Measurements from ENCODE around the gene PLAGL2. TPM values are rescaled to one million over a fixed set of nuclear protein-coding genes. Genes with fewer than 3 reads are reported as not detected.

The PLAGL2 gene
- total RNA-seq, 2 experiments from 2014 or later: 89.1 to 98.2 TPM

DNA sequence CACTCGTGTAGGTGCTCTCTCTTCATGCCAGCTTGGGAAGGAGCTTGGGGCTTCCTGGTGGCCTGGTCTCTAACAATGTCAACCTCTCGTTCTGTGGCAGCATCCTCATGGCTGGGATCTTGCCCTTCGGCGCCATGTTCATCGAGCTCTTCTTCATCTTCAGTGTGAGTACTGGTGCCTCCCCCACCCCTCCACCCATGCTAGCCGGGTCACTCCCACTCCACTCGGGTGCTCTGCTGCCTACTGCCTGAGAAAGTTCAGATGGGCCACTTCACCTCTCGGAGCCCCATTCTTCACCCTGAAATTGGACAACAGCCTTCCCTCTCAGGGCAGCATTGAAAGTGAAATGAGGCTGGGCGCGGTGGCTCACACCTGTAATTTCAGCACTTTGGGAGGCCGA lies 49.2 kb downstream of the PLAGL2 start:
- no peak for ATAC-seq

DNA sequence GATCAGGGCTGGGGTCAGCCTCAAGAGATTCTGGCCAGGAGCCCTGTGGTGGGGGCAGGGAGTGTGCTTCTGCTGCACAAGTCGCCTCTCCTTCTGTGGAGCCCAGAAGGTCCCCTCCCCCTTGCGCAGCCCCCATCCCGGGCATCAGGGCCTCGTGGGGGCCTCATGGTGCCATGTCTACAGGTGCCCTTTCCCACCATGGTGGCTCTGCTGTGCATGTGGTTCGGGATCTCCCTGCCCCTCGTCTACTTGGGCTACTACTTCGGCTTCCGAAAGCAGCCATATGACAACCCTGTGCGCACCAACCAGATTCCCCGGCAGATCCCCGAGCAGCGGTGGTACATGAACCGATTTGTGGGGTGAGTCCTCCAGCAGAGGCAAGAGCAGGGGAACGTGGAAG lies 49.9 kb downstream of the PLAGL2 start:
- ChIA-PET CTCF (no interaction called here), POLR2A (no interaction called here)
- Mint-ChIP-seq H3K4me3 (no peak overlapping the region), H3K27me3 (no peaks in the 10 kb centered on the region), H3K27ac (no peak overlapping the region), H3K4me1 (peaks cover 6% of the 10 kb centered on the region), H3K36me3 (ENCODE audit: low read depth) (peaks cover 52% of the 10 kb centered on the region), H3K9me3 (ENCODE audit: low read depth) (no peaks in the 10 kb centered on the region)
- intact Hi-C loops (cut with DNase I, micrococcal nuclease): loop anchor here in 1 of 2 experiments (10.0 kb wide), 1 partner anchor 497 kb away; no protein-coding TSS in a partner anchor
- ATAC-seq (no peak), DNase-seq (no peak)

More for the DNA sequence above, 49.2 kb downstream of the PLAGL2 start:
- H3K4me1 Mint-ChIP-seq: peaks cover 6% of the 10 kb centered on the region
- intact Hi-C loops (cut with DNase I, micrococcal nuclease): loop anchor here in 1 of 2 experiments (10.0 kb wide), 1 partner anchor 496 kb away; no protein-coding TSS in a partner anchor
- peaks cover 48% of the 10 kb centered on the region for H3K36me3 Mint-ChIP-seq (ENCODE audit: low read depth)
- POLR2A ChIA-PET: interaction anchor here (0.6 kb wide), 1 partner anchor 25 kb away, joined by 4 read pairs; no protein-coding TSS in a partner anchor
- H3K4me3 Mint-ChIP-seq: no peak overlapping the region
- CTCF ChIA-PET: interaction anchor here (0.5 to 0.7 kb wide), 3 partner anchors 133 to 431 kb away, joined by 3 to 4 read pairs (median 3); no protein-coding TSS in a partner anchor
- H3K9me3 Mint-ChIP-seq (ENCODE audit: low read depth): no peaks in the 10 kb centered on the region
- no peak overlapping the region for H3K27ac Mint-ChIP-seq
- no peak for DNase-seq
- no peaks in the 10 kb centered on the region for H3K27me3 Mint-ChIP-seq

DNA sequence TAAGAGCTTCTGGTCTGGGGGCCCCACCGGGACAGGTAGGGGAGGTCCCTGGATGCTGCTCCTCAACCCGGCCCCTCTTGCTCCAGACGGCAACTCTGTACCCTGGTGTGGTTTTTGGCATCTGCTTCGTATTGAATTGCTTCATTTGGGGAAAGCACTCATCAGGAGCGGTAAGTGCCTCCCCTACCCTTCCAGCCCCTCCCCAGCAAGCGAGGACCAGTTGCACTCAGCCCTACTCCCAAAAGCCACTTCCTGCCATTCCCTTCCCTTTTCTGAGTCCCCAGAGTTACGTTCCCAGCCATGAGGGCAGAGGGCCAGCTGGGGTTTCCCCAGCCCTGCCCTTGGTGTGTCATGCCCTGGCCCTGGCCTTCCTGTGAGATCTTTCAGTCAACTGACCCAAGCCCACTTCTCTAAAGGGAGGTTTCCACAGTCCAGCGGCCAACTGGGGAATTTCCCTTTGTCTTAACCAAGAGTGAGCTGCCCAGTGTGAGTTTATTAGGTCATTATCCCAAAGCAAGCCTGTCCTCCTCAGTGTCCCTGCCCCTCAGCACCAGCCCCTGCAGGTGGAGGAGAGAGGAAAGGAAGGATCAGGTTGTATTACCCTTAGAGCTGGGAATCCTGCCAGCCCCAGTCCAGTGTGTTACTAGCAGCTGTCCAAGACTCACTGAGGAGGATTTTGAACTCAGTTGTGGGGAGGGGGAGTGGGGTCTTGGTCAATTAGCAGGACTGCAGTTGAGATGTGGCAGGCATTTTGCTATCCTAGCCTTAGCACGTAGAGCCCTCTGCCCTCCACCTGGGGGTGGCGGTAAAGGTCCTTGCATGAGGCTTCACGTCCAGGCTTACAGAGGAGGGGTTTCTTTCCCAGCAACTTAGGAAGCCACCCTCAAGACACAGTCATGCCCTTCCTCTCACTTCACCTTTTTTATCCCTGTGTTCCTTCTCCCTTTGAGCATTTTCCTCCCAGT lies 52.2 kb downstream of the PLAGL2 start:
- H3K4me3 Mint-ChIP-seq: no peak overlapping the region
- H3K27ac Mint-ChIP-seq: peak overlapping the region; percentile 55
- H3K36me3 Mint-ChIP-seq (ENCODE audit: low read depth): peaks cover 51% of the 10 kb centered on the region
- intact Hi-C loops (cut with DNase I, micrococcal nuclease): loop anchor here in 1 of 2 experiments (10.0 kb wide), 1 partner anchor 500 kb away; no protein-coding TSS in a partner anchor
- peak; percentile 49 for ATAC-seq
- ChIA-PET POLR2A (no interaction called here), CTCF (interaction anchor here (0.6 to 1.3 kb wide), 5 partner anchors 16 to 576 kb away, joined by 3 read pairs; no protein-coding TSS in a partner anchor)
- no peaks in the 10 kb centered on the region for H3K27me3 Mint-ChIP-seq
- peaks cover 6% of the 10 kb centered on the region for H3K4me1 Mint-ChIP-seq
- H3K9me3 Mint-ChIP-seq (ENCODE audit: low read depth): no peaks in the 10 kb centered on the region
- peak; percentile 61 for DNase-seq

DNA sequence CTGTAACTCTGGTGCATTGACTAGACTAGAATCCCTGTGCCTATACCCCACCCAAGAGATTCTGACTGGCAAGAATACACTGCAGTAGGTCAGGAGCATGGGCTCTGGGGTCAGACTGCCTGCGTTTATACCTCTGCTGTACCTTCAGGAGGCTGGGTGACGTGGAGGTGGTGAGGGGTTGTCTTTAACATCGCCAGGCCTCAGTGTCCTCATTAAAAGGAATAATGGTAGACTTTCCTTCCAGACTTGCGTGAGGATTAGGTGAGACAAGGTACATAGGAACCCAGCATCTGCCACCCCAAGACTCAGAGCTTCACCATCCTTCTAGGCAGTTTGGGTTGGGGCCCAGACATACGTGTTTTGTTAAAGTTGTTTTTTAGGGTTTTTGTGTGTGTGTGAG lies 53.8 kb downstream of the PLAGL2 start:
- no peak overlapping the region for H3K27ac Mint-ChIP-seq
- no peak for DNase-seq
- no peaks in the 10 kb centered on the region for H3K9me3 Mint-ChIP-seq (ENCODE audit: low read depth)
- POLR2A ChIA-PET: interaction anchor here (0.6 kb wide), 1 partner anchor 14 kb away, joined by 4 read pairs; no protein-coding TSS in a partner anchor
- no peaks in the 10 kb centered on the region for H3K27me3 Mint-ChIP-seq
- ATAC-seq: no peak
- intact Hi-C loops (cut with DNase I, micrococcal nuclease): loop anchor here in 1 of 2 experiments (10.0 kb wide), 1 partner anchor 501 kb away; no protein-coding TSS in a partner anchor
- H3K36me3 Mint-ChIP-seq (ENCODE audit: low read depth): peaks cover 52% of the 10 kb centered on the region
- H3K4me3 Mint-ChIP-seq: no peak overlapping the region
- peaks cover 2% of the 10 kb centered on the region for H3K4me1 Mint-ChIP-seq
- CTCF ChIA-PET: interaction anchor here (0.6 kb wide), 1 partner anchor 363 kb away, joined by 3 read pairs; no protein-coding TSS in a partner anchor

DNA sequence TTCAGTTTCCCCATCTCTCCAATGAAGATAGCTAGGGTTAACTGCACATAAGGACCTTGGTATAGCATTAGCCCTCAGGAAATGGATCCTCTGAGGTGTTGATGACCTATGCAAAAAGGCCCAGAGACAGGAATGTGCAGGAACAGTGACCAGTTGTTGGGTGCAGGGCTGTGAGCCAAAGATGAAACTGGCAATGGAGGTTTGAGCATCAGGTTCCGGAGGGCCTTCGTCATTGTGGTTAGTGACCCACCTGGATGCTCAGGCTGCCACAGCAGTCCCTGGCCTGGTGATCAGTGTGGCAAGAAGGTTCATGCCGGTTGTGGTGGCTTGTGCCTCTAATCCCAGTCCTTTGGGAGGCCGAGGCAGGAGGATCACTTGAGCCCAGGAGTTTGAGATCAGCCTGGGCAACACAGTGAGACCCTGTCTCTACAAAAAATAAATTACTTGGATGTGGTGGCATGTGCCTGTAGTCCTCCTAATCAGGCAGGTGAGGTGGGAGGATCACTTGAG lies 54.3 kb downstream of the PLAGL2 start:
- no peak overlapping the region for H3K27ac Mint-ChIP-seq
- no peaks in the 10 kb centered on the region for H3K9me3 Mint-ChIP-seq (ENCODE audit: low read depth)
- intact Hi-C loops (cut with DNase I, micrococcal nuclease): loop anchor here in 1 of 2 experiments (10.0 kb wide), 1 partner anchor 502 kb away; no protein-coding TSS in a partner anchor
- DNase-seq: no peak
- ATAC-seq: no peak
- POLR2A ChIA-PET: no interaction called here
- H3K27me3 Mint-ChIP-seq: no peaks in the 10 kb centered on the region
- CTCF ChIA-PET: no interaction called here
- no peak overlapping the region for H3K4me3 Mint-ChIP-seq
- H3K36me3 Mint-ChIP-seq (ENCODE audit: low read depth): peaks cover 50% of the 10 kb centered on the region
- H3K4me1 Mint-ChIP-seq: no peaks in the 10 kb centered on the region

DNA sequence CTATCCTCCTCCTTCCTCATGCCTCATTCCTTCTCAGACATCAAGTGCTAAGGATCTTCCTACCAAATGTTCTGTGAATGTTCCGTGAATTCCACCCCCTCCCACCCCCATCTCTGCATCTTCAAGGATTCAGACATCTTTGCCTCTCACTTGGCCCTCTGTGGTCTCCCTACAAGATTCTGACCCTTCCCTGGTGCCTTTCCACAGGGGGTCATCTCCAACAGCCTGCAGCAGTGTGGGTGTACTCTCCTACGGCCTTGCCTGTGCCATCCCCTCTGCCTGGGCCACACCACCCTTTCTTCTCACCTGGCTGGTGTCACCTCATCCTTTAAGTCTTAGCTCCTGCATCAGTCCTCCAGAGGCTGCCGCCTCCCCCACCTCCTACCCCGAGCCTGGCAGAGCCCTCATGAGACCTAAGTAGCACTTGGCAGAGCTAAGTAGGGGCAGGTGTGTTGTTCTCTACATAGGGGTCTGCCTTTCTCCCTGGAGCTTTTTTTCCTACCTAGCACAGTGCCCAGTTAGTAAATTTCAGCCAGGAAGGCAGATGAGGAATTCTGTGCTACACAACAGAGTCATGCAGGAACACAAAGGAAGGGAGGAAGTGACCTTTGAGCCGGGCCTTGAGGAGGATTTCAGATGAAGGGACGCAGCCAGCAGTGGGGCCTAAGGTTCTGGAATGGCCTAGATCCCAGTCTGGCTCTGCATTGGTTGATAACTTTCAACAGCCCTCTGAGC lies 55.0 kb downstream of the PLAGL2 start:
- ChIA-PET POLR2A (no interaction called here), CTCF (interaction anchor here (0.6 kb wide), 1 partner anchor 1828 kb away, joined by 3 read pairs; no protein-coding TSS in a partner anchor)
- ATAC-seq (no peak), DNase-seq (no peak)
- Mint-ChIP-seq H3K9me3 (ENCODE audit: low read depth) (no peaks in the 10 kb centered on the region), H3K27me3 (no peaks in the 10 kb centered on the region), H3K36me3 (ENCODE audit: low read depth) (peaks cover 45% of the 10 kb centered on the region), H3K27ac (no peak overlapping the region), H3K4me3 (no peak overlapping the region), H3K4me1 (no peaks in the 10 kb centered on the region)
- intact Hi-C loops (cut with DNase I, micrococcal nuclease): loop anchor here in 1 of 2 experiments (10.0 kb wide), 1 partner anchor 502 kb away; no protein-coding TSS in a partner anchor

DNA sequence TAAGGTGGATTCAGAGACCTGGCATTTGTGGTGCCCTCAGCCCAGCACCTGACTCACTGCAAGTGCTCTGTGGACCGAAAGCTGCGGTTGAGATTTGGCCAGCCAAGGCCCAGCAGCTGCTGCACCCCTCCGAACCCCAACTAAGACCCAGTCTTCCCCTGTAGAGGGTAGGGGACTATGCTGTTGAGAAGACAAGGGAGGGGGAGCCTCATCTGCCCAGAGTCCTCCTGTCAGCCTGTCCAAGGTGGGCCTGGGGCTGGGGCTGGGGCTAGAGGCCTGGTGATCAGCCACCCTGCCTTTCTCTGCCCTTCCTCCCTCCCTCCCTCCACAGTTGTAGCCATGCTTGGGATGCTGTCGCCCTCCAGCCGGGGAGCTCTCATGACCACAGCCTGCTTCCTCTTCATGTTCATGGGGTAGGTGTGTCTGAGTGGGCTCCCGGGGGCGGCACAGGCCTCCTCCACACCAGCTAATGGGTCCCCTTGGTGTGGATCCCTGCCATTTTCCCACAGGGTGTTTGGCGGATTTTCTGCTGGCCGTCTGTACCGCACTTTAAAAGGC lies 57.2 kb downstream of the PLAGL2 start:
- Mint-ChIP-seq H3K27ac (no peak overlapping the region), H3K4me1 (no peaks in the 10 kb centered on the region), H3K36me3 (ENCODE audit: low read depth) (peaks cover 47% of the 10 kb centered on the region), H3K4me3 (no peak overlapping the region), H3K27me3 (no peaks in the 10 kb centered on the region), H3K9me3 (ENCODE audit: low read depth) (no peaks in the 10 kb centered on the region)
- POLR2A ChIA-PET: no interaction called here
- intact Hi-C loops (cut with DNase I, micrococcal nuclease): loop anchor here in 1 of 2 experiments (10.0 kb wide), 1 partner anchor 504 kb away; no protein-coding TSS in a partner anchor
- DNase-seq (no peak), ATAC-seq (no peak)
- CTCF ChIA-PET: no interaction called here

DNA sequence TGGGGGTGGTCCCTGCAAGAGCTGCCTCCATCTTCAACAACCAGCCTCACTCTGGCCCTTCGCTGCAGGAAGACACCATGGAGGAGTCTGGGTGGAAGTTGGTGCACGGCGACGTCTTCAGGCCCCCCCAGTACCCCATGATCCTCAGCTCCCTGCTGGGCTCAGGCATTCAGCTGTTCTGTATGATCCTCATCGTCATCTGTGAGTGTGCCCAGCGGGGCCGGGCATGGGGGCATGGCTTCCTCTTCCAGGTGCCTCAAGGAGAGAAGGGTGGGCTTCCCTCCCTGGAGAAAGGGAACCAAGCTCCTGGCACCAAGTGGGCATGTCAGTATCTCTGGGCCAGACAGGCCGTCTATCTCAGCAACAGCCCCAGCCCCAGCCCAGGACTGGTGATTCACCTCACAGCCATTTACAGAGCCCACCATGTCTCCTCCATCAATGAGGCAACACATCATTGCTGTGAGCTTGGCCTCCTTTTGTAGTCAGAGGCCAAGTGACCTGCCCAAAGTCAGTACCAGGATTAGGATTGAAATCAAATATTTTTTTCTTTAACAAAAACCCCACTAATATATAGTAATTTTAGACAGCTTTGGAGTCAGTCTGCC lies 57.9 kb downstream of the PLAGL2 start:
- Mint-ChIP-seq H3K4me3 (no peak overlapping the region), H3K36me3 (ENCODE audit: low read depth) (peaks cover 50% of the 10 kb centered on the region), H3K27me3 (no peaks in the 10 kb centered on the region), H3K4me1 (no peaks in the 10 kb centered on the region), H3K27ac (no peak overlapping the region), H3K9me3 (ENCODE audit: low read depth) (no peaks in the 10 kb centered on the region)
- ATAC-seq (no peak), DNase-seq (no peak)
- intact Hi-C loops (cut with DNase I, micrococcal nuclease): loop anchor here in 1 of 2 experiments (10.0 kb wide), 1 partner anchor 505 kb away; no protein-coding TSS in a partner anchor
- ChIA-PET CTCF (no interaction called here), POLR2A (interaction anchor here (0.7 kb wide), 1 partner anchor 897 kb away, joined by 4 read pairs; no protein-coding TSS in a partner anchor)

DNA sequence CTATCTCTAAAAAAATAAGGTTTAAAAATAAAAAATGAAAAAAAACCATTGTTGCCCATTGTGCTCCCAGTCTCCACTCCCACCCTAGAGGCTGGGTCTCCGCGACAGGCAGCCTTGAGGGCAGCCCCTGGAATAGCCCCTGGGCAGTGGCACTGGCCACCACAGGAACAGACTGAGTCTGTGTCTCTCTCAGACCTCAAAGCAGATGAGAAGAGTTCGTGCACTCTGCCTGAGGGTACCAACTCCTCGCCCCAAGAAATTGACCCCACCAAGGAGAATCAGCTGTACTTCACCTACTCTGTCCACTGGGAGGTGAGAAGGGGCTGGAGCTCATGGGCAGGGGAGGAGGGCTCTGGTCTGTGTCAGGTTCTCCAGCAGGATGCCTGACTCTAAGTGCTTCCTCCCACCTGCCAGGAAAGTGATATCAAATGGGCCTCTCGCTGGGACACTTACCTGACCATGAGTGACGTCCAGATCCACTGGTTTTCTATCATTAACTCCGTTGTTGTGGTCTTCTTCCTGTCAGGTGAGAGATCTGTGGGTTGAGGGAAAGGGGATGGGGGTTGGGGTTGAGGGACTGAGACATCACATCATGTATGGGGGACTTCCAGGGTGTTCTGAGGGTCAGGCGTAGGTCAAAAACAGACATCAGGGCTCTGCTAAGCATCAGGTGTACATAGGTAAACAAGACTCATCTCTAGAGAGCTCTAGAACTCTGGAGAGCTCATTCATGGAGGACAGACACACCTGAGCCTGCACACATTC lies 62.5 kb downstream of the PLAGL2 start:
- no peaks in the 10 kb centered on the region for H3K9me3 Mint-ChIP-seq (ENCODE audit: low read depth)
- ChIA-PET POLR2A (no interaction called here), CTCF (no interaction called here)
- no peak overlapping the region for H3K4me3 Mint-ChIP-seq
- no peak for DNase-seq
- H3K27ac Mint-ChIP-seq: peak overlapping the region; percentile 17
- no peak for ATAC-seq
- intact Hi-C loops (cut with DNase I, micrococcal nuclease): no loop called here
- H3K4me1 Mint-ChIP-seq: no peaks in the 10 kb centered on the region
- H3K36me3 Mint-ChIP-seq (ENCODE audit: low read depth): peaks cover 59% of the 10 kb centered on the region
- H3K27me3 Mint-ChIP-seq: no peaks in the 10 kb centered on the region

DNA sequence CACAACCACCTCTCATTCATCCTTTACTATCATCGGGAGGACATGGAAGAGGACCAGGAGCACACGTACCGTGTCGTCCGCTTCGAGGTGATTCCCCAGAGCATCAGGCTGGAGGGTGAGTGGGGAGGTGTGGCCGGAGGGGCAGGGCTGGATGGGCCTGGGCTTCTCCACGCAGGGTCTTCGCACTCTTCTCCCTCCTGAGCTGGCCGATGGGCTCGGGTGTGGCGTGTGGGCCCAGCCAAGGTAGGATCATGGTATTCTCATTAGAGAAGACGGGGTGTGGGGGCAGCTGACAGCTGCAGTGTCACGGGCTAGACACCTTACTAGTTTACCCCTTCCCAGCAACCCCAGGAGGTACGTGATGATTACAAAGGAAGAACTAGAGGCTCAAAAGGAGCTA lies 64.6 kb downstream of the PLAGL2 start:
- H3K36me3 Mint-ChIP-seq (ENCODE audit: low read depth): peaks cover 66% of the 10 kb centered on the region

More for the DNA sequence above, 64.6 kb downstream of the PLAGL2 start:
- DNase-seq (no peak), ATAC-seq (no peak)
- ChIA-PET CTCF (interaction anchor here (0.8 kb wide), 1 partner anchor 176 kb away, joined by 5 read pairs; no protein-coding TSS in a partner anchor), POLR2A (no interaction called here)
- Mint-ChIP-seq H3K4me1 (no peaks in the 10 kb centered on the region), H3K4me3 (no peak overlapping the region), H3K27ac (no peak overlapping the region), H3K27me3 (no peaks in the 10 kb centered on the region), H3K9me3 (ENCODE audit: low read depth) (no peaks in the 10 kb centered on the region)
- intact Hi-C loops (cut with DNase I, micrococcal nuclease): no loop called here
